Lung (tissue), 12 donors: ENCODE measurements around the gene PTPRD. TPM values are rescaled to one million over a fixed set of nuclear protein-coding genes. Genes with fewer than 3 reads are reported as not detected.

Experiments
- ATAC-seq: fragments of 200-7000 bp; cut with Tn5 transposase; one replicate; pipeline ENCODE4 v1.9.1; 2020; ENCODE audit warnings: moderate number of reproducible peaks; ENCODE audit not compliant: insufficient read depth, low FRiP score
- DNase-seq, 3 donors: peaks; one replicate each; pipeline ENCODE4 v3.0.0-alpha.2; 2013 to 2017
- H3K27ac ChIP-seq, 2 donors: one replicate each; pipeline ENCODE4 v1.5.1; 2013; ENCODE audit warnings: mild to moderate bottlenecking in 2 of 2, moderate library complexity in 2 of 2, control low read depth in 1 of 2, inconsistent platforms in 1 of 2, low read depth in 1 of 2, low read length in 1 of 2
- H3K27me3 ChIP-seq, 3 donors: one replicate each; pipeline ENCODE4 v1.5.1; 2013; ENCODE audit warnings: low read length in 2 of 3; ENCODE audit not compliant: control insufficient read depth in 3 of 3, insufficient read depth in 3 of 3
- H3K36me3 ChIP-seq, 4 donors: one replicate each; pipeline ENCODE4 v1.5.1; 2013; ENCODE audit warnings: low read length in 4 of 4, mild to moderate bottlenecking in 1 of 4, moderate library complexity in 1 of 4; ENCODE audit not compliant: control insufficient read depth in 4 of 4, insufficient read depth in 4 of 4
- H3K4me1 ChIP-seq, 5 donors: one replicate each; pipeline ENCODE4 v1.5.1; 2013; ENCODE audit warnings: low read length in 5 of 5, mild to moderate bottlenecking in 2 of 5, moderate library complexity in 1 of 5; ENCODE audit not compliant: control insufficient read depth in 5 of 5, insufficient read depth in 5 of 5
- H3K4me3 ChIP-seq: one replicate; pipeline ENCODE4 v1.5.1; 2013; ENCODE audit warnings: mild to moderate bottlenecking, control low read depth, moderate library complexity
- H3K9ac ChIP-seq, 2 donors: one replicate each; pipeline ENCODE4 v1.5.1; 2013; ENCODE audit warnings: low read length in 2 of 2, control low read depth in 1 of 2; ENCODE audit not compliant: insufficient read depth in 1 of 2
- H3K9me3 ChIP-seq, 4 donors: one replicate each; pipeline ENCODE4 v1.5.1; 2013; ENCODE audit warnings: low read length in 3 of 4, mild to moderate bottlenecking in 1 of 4, moderate library complexity in 1 of 4; ENCODE audit not compliant: control insufficient read depth in 4 of 4, insufficient read depth in 3 of 4
- CTCF ChIP-seq: IDR thresholded peaks from 2 replicates; pipeline ENCODE4 v1.5.1; 2012; ENCODE audit warnings: mild to moderate bottlenecking; ENCODE audit errors: control extremely low read depth, extremely low read depth
- WGBS, 2 donors: extraction: QIAGEN DNeasy Blood & Tissue Kit; methylation state at CpG; one replicate each; pipeline ENCODE4 v1.1.7; 2013; 5-methylcytosine and 5-hydroxymethylcytosine counted together
- polyA plus RNA-seq, 2 donors: library from polyadenylated mRNA; stranded (reverse); fragments of 200-250 nt; gene quantifications; one replicate each; pipeline ENCODE4 v1.2.1, GENCODE V29; 2013
- total RNA-seq, 2 donors: library from RNA; depleted of rRNA in 1 of 2; stranded (reverse); fragments of >200 nt in 1 of 2; gene quantifications; one replicate each; pipeline ENCODE4 v1.2.1, GENCODE V29; 2014 to 2021
- donor health status: control.
- donor health status: control.
- donor health status: Bipolar disorder and iron deficiency.
- donor health status: healthy.
- donor health status: DM: yes; HTN: yes; CAD: no.

Gene PTPRD
- total and polyA plus RNA-seq, 4 donors: 1.9 to 145 (median 13.7) TPM

GRCh38 chr9:8552732-8553131 lies 2060.1 kb downstream of the PTPRD start:
- Histone ChIP-seq H3K27ac (no peak overlapping the region), H3K4me3 (no peak overlapping the region), H3K9ac (no peak overlapping the region), H3K36me3 (peaks cover 0 to 2% (median 0%) of the 10 kb centered on the region in 4 donors), H3K27me3 (no peaks in the 10 kb centered on the region), H3K9me3 (no peaks in the 10 kb centered on the region), H3K4me1 (peaks cover 0 to 14% (median 2%) of the 10 kb centered on the region in 5 donors)
- 91 to 97% methylated on average over 3 of the region's 3 CpGs for WGBS, 2 donors
- no peak for TF ChIP-seq CTCF
- no peak for DNase-seq
- ATAC-seq: no peak

DNA sequence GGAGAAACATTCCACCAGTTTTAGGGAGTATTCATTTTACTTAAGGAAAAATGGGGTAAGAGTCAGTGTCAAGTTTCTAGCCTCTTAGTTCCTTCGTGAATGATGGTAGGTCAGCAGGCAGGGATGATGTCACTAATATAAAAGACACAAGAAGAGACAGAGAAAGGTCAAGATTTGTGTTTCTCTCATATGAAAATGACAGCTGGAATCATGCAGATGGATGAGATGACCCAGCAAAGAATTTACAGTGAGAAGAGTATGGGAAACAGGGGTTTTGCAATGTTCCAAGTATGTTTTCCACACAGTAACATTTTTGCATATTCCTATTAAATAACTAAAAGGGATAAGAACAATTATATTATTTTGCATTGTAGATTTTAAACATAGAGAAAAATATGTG lies 2063.6 kb downstream of the PTPRD start:
- ATAC-seq: no peak
- no peak overlapping the region for H3K27ac ChIP-seq
- WGBS, 2 donors: 83 to 93% methylated on average over 1 of the region's 1 CpG
- H3K36me3 ChIP-seq: peaks cover 0 to 2% (median 0%) of the 10 kb centered on the region in 4 donors
- no peaks in the 10 kb centered on the region for H3K27me3 ChIP-seq
- no peaks in the 10 kb centered on the region for H3K9me3 ChIP-seq
- H3K4me3 ChIP-seq: no peak overlapping the region
- H3K9ac ChIP-seq: no peak overlapping the region
- DNase-seq: no peak
- no peak for TF ChIP-seq CTCF
- peaks cover 0 to 5% (median 0%) of the 10 kb centered on the region in 5 donors for H3K4me1 ChIP-seq

- TF ChIP-seq CTCF: no peak
These were observed 2069.6 kb downstream of the PTPRD start for GRCh38 chr9:8543219-8543618.

GRCh38 chr9:8542537-8542936 lies 2070.3 kb downstream of the PTPRD start:
- H3K36me3 ChIP-seq: no peaks in the 10 kb centered on the region
- H3K4me3 ChIP-seq: no peak overlapping the region
- no peak for ATAC-seq
- H3K4me1 ChIP-seq: peaks cover 0 to 5% (median 0%) of the 10 kb centered on the region in 5 donors
- H3K9me3 ChIP-seq: no peaks in the 10 kb centered on the region
- H3K27ac ChIP-seq: no peak overlapping the region
- no peak for TF ChIP-seq CTCF
- no peak overlapping the region for H3K9ac ChIP-seq
- no peaks in the 10 kb centered on the region for H3K27me3 ChIP-seq
- DNase-seq: no peak
- 83 to 87% methylated on average over 4 of the region's 4 CpGs for WGBS, 2 donors

More at GRCh38 chr9:8543219-8543618, 2069.6 kb downstream of the PTPRD start:
- no peaks in the 10 kb centered on the region for H3K27me3 ChIP-seq
- H3K9me3 ChIP-seq: no peaks in the 10 kb centered on the region
- no peak for ATAC-seq
- DNase-seq: no peak
- H3K27ac ChIP-seq: no peak overlapping the region
- peaks cover 0 to 5% (median 0%) of the 10 kb centered on the region in 5 donors for H3K4me1 ChIP-seq
- WGBS, 2 donors: 65 to 82% methylated on average over 2 of the region's 2 CpGs
- no peak overlapping the region for H3K9ac ChIP-seq
- H3K36me3 ChIP-seq: peaks cover 0 to 2% (median 0%) of the 10 kb centered on the region in 4 donors
- H3K4me3 ChIP-seq: no peak overlapping the region
